Lung (tissue), 12 donors: Measurements from ENCODE around the gene VPS45. TPM values are rescaled to one million over a fixed set of nuclear protein-coding genes. Genes with fewer than 3 reads are reported as not detected.

ENCODE experiments used
- ATAC-seq: fragments of 200-7000 bp; cut with Tn5 transposase; one replicate; pipeline ENCODE4 v1.9.1; 2020; ENCODE audit warnings: moderate number of reproducible peaks; ENCODE audit not compliant: insufficient read depth, low FRiP score
- DNase-seq, 3 donors: peaks; one replicate each; pipeline ENCODE4 v3.0.0-alpha.2; 2013 to 2017
- H3K27ac ChIP-seq, 2 donors: one replicate each; pipeline ENCODE4 v1.5.1; 2013; ENCODE audit warnings: mild to moderate bottlenecking in 2 of 2, moderate library complexity in 2 of 2, control low read depth in 1 of 2, inconsistent platforms in 1 of 2, low read depth in 1 of 2, low read length in 1 of 2
- H3K27me3 ChIP-seq, 3 donors: one replicate each; pipeline ENCODE4 v1.5.1; 2013; ENCODE audit warnings: low read length in 2 of 3; ENCODE audit not compliant: control insufficient read depth in 3 of 3, insufficient read depth in 3 of 3
- H3K36me3 ChIP-seq, 4 donors: one replicate each; pipeline ENCODE4 v1.5.1; 2013; ENCODE audit warnings: low read length in 4 of 4, mild to moderate bottlenecking in 1 of 4, moderate library complexity in 1 of 4; ENCODE audit not compliant: control insufficient read depth in 4 of 4, insufficient read depth in 4 of 4
- H3K4me1 ChIP-seq, 5 donors: one replicate each; pipeline ENCODE4 v1.5.1; 2013; ENCODE audit warnings: low read length in 5 of 5, mild to moderate bottlenecking in 2 of 5, moderate library complexity in 1 of 5; ENCODE audit not compliant: control insufficient read depth in 5 of 5, insufficient read depth in 5 of 5
- H3K4me3 ChIP-seq: one replicate; pipeline ENCODE4 v1.5.1; 2013; ENCODE audit warnings: mild to moderate bottlenecking, control low read depth, moderate library complexity
- H3K9ac ChIP-seq, 2 donors: one replicate each; pipeline ENCODE4 v1.5.1; 2013; ENCODE audit warnings: low read length in 2 of 2, control low read depth in 1 of 2; ENCODE audit not compliant: insufficient read depth in 1 of 2
- H3K9me3 ChIP-seq, 4 donors: one replicate each; pipeline ENCODE4 v1.5.1; 2013; ENCODE audit warnings: low read length in 3 of 4, mild to moderate bottlenecking in 1 of 4, moderate library complexity in 1 of 4; ENCODE audit not compliant: control insufficient read depth in 4 of 4, insufficient read depth in 3 of 4
- CTCF ChIP-seq: IDR thresholded peaks from 2 replicates; pipeline ENCODE4 v1.5.1; 2012; ENCODE audit warnings: mild to moderate bottlenecking; ENCODE audit errors: control extremely low read depth, extremely low read depth
- whole genome bisulfite sequencing, 2 donors: extraction: QIAGEN DNeasy Blood & Tissue Kit; methylation state at CpG; one replicate each; pipeline ENCODE4 v1.1.7; 2013; 5-methylcytosine and 5-hydroxymethylcytosine counted together
- polyA plus RNA-seq, 2 donors: library from polyadenylated mRNA; stranded (reverse); fragments of 200-250 nt; gene quantifications; one replicate each; pipeline ENCODE4 v1.2.1, GENCODE V29; 2013
- total RNA-seq, 2 donors: library from RNA; depleted of rRNA in 1 of 2; stranded (reverse); fragments of >200 nt in 1 of 2; gene quantifications; one replicate each; pipeline ENCODE4 v1.2.1, GENCODE V29; 2014 to 2021
- donor health status: control.
- donor health status: control.
- donor health status: Bipolar disorder and iron deficiency.
- donor health status: healthy.
- donor health status: DM: yes; HTN: yes; CAD: no.

VPS45 gene
- total and polyA plus RNA-seq, 4 donors, result 16.3 to 86.7 (median 26.1) TPM

GRCh38 chr1:150150133-150151021, 82.8 kb downstream of the VPS45 start:
- Histone ChIP-seq H3K4me3 (peak overlapping the region; percentile 78), H3K9ac (peak overlapping the region; percentile 41 to 87), H3K9me3 (no peaks in the 10 kb centered on the region), H3K36me3 (peaks cover under 1 to 23% (median 12%) of the 10 kb centered on the region in 4 donors), H3K4me1 (peaks cover 7 to 33% (median 10%) of the 10 kb centered on the region in 5 donors), H3K27me3 (no peaks in the 10 kb centered on the region), H3K27ac (peak overlapping the region; percentile 87 to 95)
- TF ChIP-seq CTCF, result no peak
- DNase-seq (peak; percentile 42 to 57 (median 50)), ATAC-seq (no peak)
- WGBS, 2 donors, result 1% methylated on average over 104 to 114 of the region's 114 CpGs

GRCh38 chr1:150151291-150152181, 84.0 kb downstream of the VPS45 start:
- H3K9ac ChIP-seq, result peak overlapping the region; percentile 41 to 87
- no peaks in the 10 kb centered on the region for H3K9me3 ChIP-seq
- peak overlapping the region; percentile 78 for H3K4me3 ChIP-seq
- ATAC-seq, result no peak
- 18 to 30% methylated on average over 15 of the region's 15 CpGs for WGBS, 2 donors
- peaks cover 7 to 33% (median 10%) of the 10 kb centered on the region in 5 donors for H3K4me1 ChIP-seq
- H3K27me3 ChIP-seq, result no peaks in the 10 kb centered on the region
- no peak for TF ChIP-seq CTCF
- peak in 1 of 3 donors; percentile 41 for DNase-seq
- H3K27ac ChIP-seq, result peak overlapping the region; percentile 87 to 95
- H3K36me3 ChIP-seq, result peaks cover 8 to 33% (median 18%) of the 10 kb centered on the region in 4 donors

- Histone ChIP-seq H3K9me3 (no peaks in the 10 kb centered on the region), H3K27ac (peak overlapping the region; percentile 81 to 95), H3K4me3 (no peak overlapping the region), H3K36me3 (peaks cover 8 to 39% (median 22%) of the 10 kb centered on the region in 4 donors), H3K9ac (peak overlapping the region in 1 of 2 donors; percentile 19), H3K4me1 (peaks cover 7 to 33% (median 10%) of the 10 kb centered on the region in 5 donors), H3K27me3 (no peaks in the 10 kb centered on the region)
- peak; percentile 9 for ATAC-seq
- TF ChIP-seq CTCF, result no peak
- 65 to 70% methylated on average over 2 of the region's 2 CpGs for whole genome bisulfite sequencing, 2 donors
- peak in 1 of 3 donors; percentile 48 for DNase-seq
These were observed 84.6 kb downstream of the VPS45 start for GRCh38 chr1:150152182-150152536.
